Neuronal stem cell (in vitro differentiated cells): ENCODE data around the gene ZNF383. TPM values are rescaled to one million over a fixed set of nuclear protein-coding genes. Genes with fewer than 3 reads are reported as not detected.
"Not testable (repeated sequence)": the region's sequence is repeated elsewhere in the genome, so short reads cannot be mapped to it uniquely, and the experiment has no call there.

Source experiments
- DNase-seq: peaks from one replicate; pipeline ENCODE4 v3.0.0-alpha.2; 2013; ENCODE audit warnings: low spot score
- H2AFZ ChIP-seq: one replicate; pipeline ENCODE4 v1.6.1; 2013; ENCODE audit warnings: mild to moderate bottlenecking, low read length, inconsistent platforms
- H2AK5ac ChIP-seq: 2 replicates; pipeline ENCODE4 v1.6.1; 2013; ENCODE audit warnings: low read depth, mild to moderate bottlenecking, inconsistent platforms, low read length, moderate library complexity, mixed read lengths
- H2BK120ac ChIP-seq: 2 replicates; pipeline ENCODE4 v1.6.1; 2013; ENCODE audit warnings: low read depth, mild to moderate bottlenecking, inconsistent platforms, low read length, moderate library complexity, mixed read lengths
- H2BK12ac ChIP-seq: one replicate; pipeline ENCODE4 v1.6.1; 2013; ENCODE audit warnings: low read length, inconsistent platforms
- H2BK15ac ChIP-seq: 2 replicates; pipeline ENCODE4 v1.6.1; 2013; ENCODE audit warnings: mild to moderate bottlenecking, low read length, inconsistent platforms, mixed read lengths
- H2BK5ac ChIP-seq: one replicate; pipeline ENCODE4 v1.6.1; 2013; ENCODE audit warnings: inconsistent platforms, mild to moderate bottlenecking, low read length, moderate library complexity
- H3K14ac ChIP-seq: one replicate; pipeline ENCODE4 v1.6.1; 2013; ENCODE audit warnings: low read length, inconsistent platforms
- H3K18ac ChIP-seq: 2 replicates; pipeline ENCODE4 v1.6.1; 2013; ENCODE audit warnings: low read length, inconsistent platforms
- H3K23ac ChIP-seq: 2 replicates; pipeline ENCODE4 v1.6.1; 2013; ENCODE audit warnings: low read depth, mild to moderate bottlenecking, mixed read lengths, low read length, inconsistent platforms; ENCODE audit not compliant: poor library complexity
- H3K27ac ChIP-seq: replicated peaks from 3 replicates; pipeline ENCODE4 v1.5.1; 2013; ENCODE audit warnings: low read length, inconsistent platforms
- H3K27me3 ChIP-seq, 3 experiments: 2 replicates each; pipeline ENCODE4 v1.6.1; 2013; ENCODE audit warnings: low read length in 3 of 3, mild to moderate bottlenecking in 2 of 3, inconsistent platforms in 1 of 3, low read depth in 1 of 3, mixed read lengths in 1 of 3, moderate library complexity in 1 of 3; ENCODE audit not compliant: control insufficient read depth in 3 of 3, insufficient read depth in 3 of 3
- H3K36me3 ChIP-seq, 2 donors: replicated peaks in 1 of 2; 2 replicates each; pipeline ENCODE4 v1.6.1; 2013; ENCODE audit warnings: low read length in 2 of 2; ENCODE audit not compliant: control insufficient read depth in 2 of 2, insufficient read depth in 2 of 2
- H3K4ac ChIP-seq: 2 replicates; pipeline ENCODE4 v1.6.1; 2013; ENCODE audit warnings: inconsistent platforms, mild to moderate bottlenecking, low read length, moderate library complexity
- H3K4me1 ChIP-seq, 2 donors: 1 replicate in 1 of 2; 2 replicates in 1 of 2; pipeline ENCODE4 v1.6.1; 2013; ENCODE audit warnings: low read length in 2 of 2, low read depth in 1 of 2; ENCODE audit not compliant: control insufficient read depth in 2 of 2, insufficient read depth in 1 of 2
- H3K4me2 ChIP-seq: one replicate; pipeline ENCODE4 v1.6.1; 2013; ENCODE audit warnings: mild to moderate bottlenecking, low read length, inconsistent platforms; ENCODE audit not compliant: insufficient read depth, poor library complexity, severe bottlenecking
- H3K4me3 ChIP-seq, 2 donors: 2 replicates each; pipeline ENCODE4 v1.5.1; 2013; ENCODE audit warnings: low read length in 2 of 2, mild to moderate bottlenecking in 2 of 2, inconsistent platforms in 1 of 2, moderate library complexity in 1 of 2
- H3K79me1 ChIP-seq: one replicate; pipeline ENCODE4 v1.6.1; 2013; ENCODE audit warnings: low read depth, mild to moderate bottlenecking, inconsistent platforms, low read length, moderate library complexity
- H3K9ac ChIP-seq: one replicate; pipeline ENCODE4 v1.6.1; 2013; ENCODE audit warnings: mild to moderate bottlenecking, low read depth, low read length, inconsistent platforms; ENCODE audit not compliant: poor library complexity
- H3K9me3 ChIP-seq, 2 donors: replicated peaks in 1 of 2; 2 replicates each; pipeline versions ENCODE3 to v1.6.1; 2013; ENCODE audit warnings: low read length in 2 of 2, mild to moderate bottlenecking in 2 of 2, inconsistent platforms in 1 of 2, low read depth in 1 of 2, mixed read lengths in 1 of 2, moderate library complexity in 1 of 2; ENCODE audit not compliant: control insufficient read depth in 2 of 2, insufficient read depth in 1 of 2
- H4K8ac ChIP-seq: one replicate; pipeline ENCODE4 v1.6.1; 2013; ENCODE audit warnings: low read depth, mild to moderate bottlenecking, inconsistent platforms, low read length, moderate library complexity
- H4K91ac ChIP-seq: one replicate; pipeline ENCODE4 v1.6.1; 2013; ENCODE audit warnings: low read length, low read depth, mild to moderate bottlenecking, inconsistent platforms; ENCODE audit not compliant: poor library complexity
- WGBS, 2 donors: extraction: QIAGEN DNeasy Blood & Tissue Kit; methylation state at CpG; one replicate each; pipeline ENCODE4 v1.1.7; 2013; ENCODE audit warnings: missing lambda C conversion rate in 2 of 2, mixed read lengths in 1 of 2; ENCODE audit not compliant: insufficient read length in 2 of 2, insufficient replicate concordance in 1 of 2; ENCODE audit errors: extremely low coverage in 2 of 2; 5-methylcytosine and 5-hydroxymethylcytosine counted together
- polyA plus RNA-seq, 2 experiments: library from polyadenylated mRNA; stranded (reverse); fragments of 200-250 nt; gene quantifications; one replicate each; pipeline ENCODE4 v1.2.3, GENCODE V29; 2013

The ZNF383 gene
- polyA plus RNA-seq (2013, experiment 1 of 2) = 3.3 TPM
- 3.6 TPM for polyA plus RNA-seq (2013, experiment 2 of 2)

DNA sequence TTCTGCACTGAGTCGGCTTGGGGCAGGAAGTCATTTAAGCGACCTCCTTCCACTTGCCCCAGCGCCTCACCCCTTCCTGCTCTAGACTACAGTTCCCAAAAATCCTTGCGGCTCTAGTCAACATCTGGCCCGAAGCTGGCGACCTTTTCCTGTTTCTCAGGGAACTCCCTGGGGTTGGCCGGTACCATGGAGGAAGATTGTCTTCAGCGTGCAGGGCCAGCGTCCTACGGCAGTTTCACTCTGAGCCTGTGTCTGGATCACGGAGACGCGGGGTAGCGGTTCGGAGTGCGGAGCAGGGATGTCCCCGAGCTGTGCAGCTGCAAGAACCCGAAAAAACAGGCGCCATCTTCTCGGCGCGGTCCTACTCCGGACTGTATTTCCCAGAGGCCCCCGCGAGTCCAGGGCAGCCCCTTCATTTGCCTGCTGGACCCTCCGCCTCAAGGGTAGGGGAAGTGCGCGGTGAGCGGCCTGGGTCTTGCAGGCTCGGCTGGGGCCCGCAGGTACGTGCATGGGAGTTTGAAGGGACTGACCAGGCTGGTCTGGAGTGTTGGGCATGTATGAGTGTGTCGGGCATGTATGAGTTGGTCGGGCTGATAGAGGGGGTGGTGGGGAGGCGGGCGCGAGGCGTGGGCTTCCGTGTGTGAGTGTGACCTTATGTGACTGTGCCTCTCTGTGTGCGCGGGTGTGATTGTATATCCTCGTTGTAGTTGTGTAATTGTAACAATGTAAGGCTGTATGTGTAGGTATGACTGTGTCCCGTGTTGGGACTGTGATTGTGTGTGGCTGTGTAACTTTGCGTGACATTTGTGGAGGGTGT lies at the start of gene ZNF383:
Gene ZNF383, plus strand, starts transcription at position 440 of the 817 bp plus-strand sequence. CDS start 12,240 bp downstream, outside the sequence.
- Histone ChIP-seq H3K14ac (peak within 1 kb of the TSS; percentile 5), H2BK12ac (no peak within 1 kb of the TSS), H3K27me3 (no peaks in the 10 kb centered on the region), H2AK5ac (no peak within 1 kb of the TSS), H3K4me3 (peak within 1 kb of the TSS; percentile 92 to 98), H3K4ac (no peak within 1 kb of the TSS), H3K23ac (peak within 1 kb of the TSS; percentile 87), H2BK5ac (peak within 1 kb of the TSS; percentile 99), H4K91ac (peak within 1 kb of the TSS; percentile 94), H3K9me3 (peaks cover 0 to 37% of the 10 kb centered on the region in 2 donors), H2AFZ (peak within 1 kb of the TSS; percentile 97), H3K18ac (peak within 1 kb of the TSS; percentile 99), H3K9ac (peak within 1 kb of the TSS; percentile 94), H3K4me2 (peak within 1 kb of the TSS; percentile 77), H3K27ac (peak within 1 kb of the TSS; percentile 58), H2BK15ac (no peak within 1 kb of the TSS), H3K36me3 (peaks cover 2 to 34% of the 10 kb centered on the region in 2 donors), H3K79me1 (peaks cover 4% of the 10 kb centered on the region), H3K4me1 (peaks cover 3 to 5% of the 10 kb centered on the region in 2 donors), H2BK120ac (no peak within 1 kb of the TSS), H4K8ac (no peak within 1 kb of the TSS)
- WGBS, 2 donors = no CpG with 5 or more reads among the region's 44 CpGs
- peak; percentile 82 for DNase-seq

- H2AFZ ChIP-seq = peak within 1 kb of the TSS; percentile 94
- H4K8ac ChIP-seq = no peak within 1 kb of the TSS
- no peak within 1 kb of the TSS for H2BK120ac ChIP-seq
- DNase-seq = peak; percentile 86
- H3K27ac ChIP-seq = no peak within 1 kb of the TSS
- H3K9me3 ChIP-seq = peaks cover 7 to 47% of the 10 kb centered on the region in 2 donors
- peaks cover 3% of the 10 kb centered on the region for H3K79me1 ChIP-seq
- no peaks in the 10 kb centered on the region for H3K4me1 ChIP-seq
- peak within 1 kb of the TSS; percentile 38 for H3K4me2 ChIP-seq
- H3K4ac ChIP-seq = no peak within 1 kb of the TSS
- no peak within 1 kb of the TSS for H3K23ac ChIP-seq
- WGBS, 2 donors = no CpG with 5 or more reads among the region's 30 CpGs
- H3K4me3 ChIP-seq = peak within 1 kb of the TSS; percentile 78 to 99
- H2AK5ac ChIP-seq = no peak within 1 kb of the TSS
- H3K36me3 ChIP-seq = peaks cover 12 to 32% of the 10 kb centered on the region in 2 donors
- no peak within 1 kb of the TSS for H3K9ac ChIP-seq
- H3K14ac ChIP-seq = no peak within 1 kb of the TSS
- H2BK12ac ChIP-seq = no peak within 1 kb of the TSS
- H3K18ac ChIP-seq = no peak within 1 kb of the TSS
- no peak within 1 kb of the TSS for H4K91ac ChIP-seq
- no peaks in the 10 kb centered on the region for H3K27me3 ChIP-seq
- no peak within 1 kb of the TSS for H2BK5ac ChIP-seq
- H2BK15ac ChIP-seq = no peak within 1 kb of the TSS
Measured at GRCh38 chr19:37172368-37173366, 45.3 kb upstream of the ZNF383 start, which contains the start of gene ZNF585A. Gene ZNF585A (minus strand): TSS chr19:37172695. CDS start chr19:37169910, 2,785 bp downstream.

DNA sequence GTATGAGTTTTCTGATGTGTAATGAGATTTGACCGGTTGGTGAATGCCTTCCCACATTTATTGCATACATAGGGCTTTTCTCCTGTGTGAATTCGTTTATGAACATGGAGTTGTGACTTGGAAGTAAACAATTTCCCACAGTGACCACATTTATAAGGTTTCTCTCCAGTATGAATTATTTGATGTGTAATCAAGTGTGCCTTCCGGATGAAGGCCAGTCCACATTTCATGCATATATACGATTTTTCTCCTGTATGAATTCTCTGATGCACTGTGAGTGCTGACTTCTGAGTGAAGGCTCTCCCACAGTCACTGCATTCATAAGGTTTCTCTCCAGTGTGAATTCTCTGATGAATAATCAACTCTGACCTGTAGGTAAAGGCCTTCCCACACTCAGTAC lies 31.9 kb upstream of the ZNF383 start:
- H3K4ac ChIP-seq, H2BK120ac ChIP-seq, H2AFZ ChIP-seq, H3K27me3 ChIP-seq, H3K4me3 ChIP-seq, H4K91ac ChIP-seq, H2AK5ac ChIP-seq, H3K4me2 ChIP-seq, H3K79me1 ChIP-seq, H2BK15ac ChIP-seq, H2BK5ac ChIP-seq, H3K27ac ChIP-seq, H3K9ac ChIP-seq, DNase-seq, H4K8ac ChIP-seq, H2BK12ac ChIP-seq, H3K23ac ChIP-seq, H3K4me1 ChIP-seq, H3K18ac ChIP-seq, H3K14ac ChIP-seq: not testable (repeated sequence)
- H3K36me3 ChIP-seq = peaks cover 5 to 27% of the 10 kb centered on the region in 2 donors
- H3K9me3 ChIP-seq = peaks cover 19 to 46% of the 10 kb centered on the region in 2 donors
- WGBS, 2 donors = no CpG with 5 or more reads among the region's 4 CpGs
